NCI-H1105 treated with DMSO at 0.1 percent for 48 hours (cell line): ENCODE measurements around the gene SPIRE1.
"Not testable (repeated sequence)": the region's sequence is repeated elsewhere in the genome, so short reads cannot be mapped to it uniquely, and the experiment has no call there.

ENCODE experiments used
- DNase-seq: peaks from one replicate; lab custom pipeline; 2025; lab: John Stamatoyannopoulos, UW

The SPIRE1 gene

GRCh38 chr18:12645751-12646203, 12.1 kb downstream of the SPIRE1 start:
- DNase-seq, result peak; percentile 70

GRCh38 chr18:12645254-12645653, 12.7 kb downstream of the SPIRE1 start:
- DNase-seq, result no peak

GRCh38 chr18:12643756-12644155, 14.2 kb downstream of the SPIRE1 start:
- DNase-seq, result not testable (repeated sequence)

DNA sequence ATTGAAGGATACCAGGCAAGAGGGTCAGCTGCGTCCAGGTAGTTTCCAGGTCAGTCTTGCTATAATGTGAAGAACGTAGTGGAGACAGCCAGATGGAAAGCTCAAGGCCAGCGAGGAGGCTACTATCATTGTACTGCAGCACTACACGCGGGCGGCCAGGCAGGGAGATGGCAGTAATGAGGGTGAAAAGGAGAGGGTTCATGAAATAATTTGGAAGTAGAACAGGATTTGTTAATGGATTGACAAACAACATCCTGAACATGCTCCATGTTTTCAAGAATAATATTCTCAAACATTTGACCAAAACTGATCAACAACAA, 17.1 kb downstream of the SPIRE1 start:
- DNase-seq, result no peak

DNA sequence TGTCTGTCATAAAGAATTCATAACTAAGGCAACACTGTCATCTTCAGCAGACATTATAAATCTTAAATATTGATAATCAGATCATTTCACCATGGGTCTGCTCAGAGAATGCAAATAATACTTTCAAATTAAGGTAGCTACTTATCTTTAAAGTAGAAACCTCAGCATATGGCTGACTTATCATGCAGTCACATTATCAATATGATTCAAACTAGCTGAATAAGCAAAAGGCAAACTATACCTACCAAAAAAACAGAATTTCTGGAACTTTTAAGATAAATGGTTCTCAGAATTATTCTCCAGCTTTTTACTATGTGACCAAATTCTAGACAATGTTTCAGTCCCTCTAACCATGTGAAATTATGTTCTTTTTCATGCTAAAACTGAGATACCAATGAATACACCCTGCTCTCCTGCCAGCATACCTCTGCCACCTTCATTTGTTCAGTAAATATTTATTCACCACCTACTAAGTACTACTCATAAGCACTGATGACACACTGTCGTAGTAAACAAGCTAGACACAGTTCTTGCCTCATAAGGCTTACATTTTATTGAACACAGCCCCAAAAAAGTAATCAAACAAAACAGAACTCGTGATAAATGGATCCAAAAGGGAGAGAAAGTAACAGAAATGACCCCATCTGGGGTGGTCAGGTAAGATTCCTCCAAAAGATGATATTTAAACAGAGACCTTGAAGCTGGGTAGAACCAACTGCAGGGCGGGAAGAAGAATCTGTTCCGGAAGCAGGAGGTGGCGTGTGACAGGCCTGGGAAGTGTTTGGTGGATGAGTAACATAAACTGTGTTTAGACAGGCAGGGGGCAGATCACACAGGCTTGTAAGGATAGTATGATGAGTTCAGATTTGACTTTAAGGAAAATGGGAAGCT, 17.7 kb downstream of the SPIRE1 start:
- no peak for DNase-seq

DNA sequence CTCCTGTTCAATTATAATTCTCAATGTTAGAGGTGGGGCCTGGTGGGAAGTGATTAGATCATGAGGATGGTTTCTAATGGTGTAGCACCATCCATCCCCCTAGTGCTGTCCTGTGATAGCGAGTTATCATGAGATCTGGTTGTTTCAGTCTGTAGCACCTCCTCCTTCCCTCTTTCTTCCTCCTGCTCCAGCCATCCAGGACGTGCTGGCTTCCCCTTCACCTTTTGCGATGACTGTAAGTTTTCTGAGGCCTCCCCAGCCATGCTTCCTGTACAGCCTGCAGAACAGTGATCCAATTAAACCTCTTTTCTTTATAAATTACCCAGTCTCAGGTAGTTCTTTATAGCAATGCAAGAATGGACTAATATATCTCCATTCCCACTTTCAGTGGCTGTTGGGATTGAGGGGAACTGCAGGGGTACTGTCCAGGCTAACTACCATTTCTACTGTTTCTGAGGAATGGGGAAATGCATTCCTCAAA, 19.2 kb downstream of the SPIRE1 start:
- DNase-seq, result no peak

GRCh38 chr18:12637901-12638643, 19.8 kb downstream of the SPIRE1 start:
- no peak for DNase-seq

- no peak for DNase-seq
These were observed 20.5 kb downstream of the SPIRE1 start for GRCh38 chr18:12637393-12637792.

DNA sequence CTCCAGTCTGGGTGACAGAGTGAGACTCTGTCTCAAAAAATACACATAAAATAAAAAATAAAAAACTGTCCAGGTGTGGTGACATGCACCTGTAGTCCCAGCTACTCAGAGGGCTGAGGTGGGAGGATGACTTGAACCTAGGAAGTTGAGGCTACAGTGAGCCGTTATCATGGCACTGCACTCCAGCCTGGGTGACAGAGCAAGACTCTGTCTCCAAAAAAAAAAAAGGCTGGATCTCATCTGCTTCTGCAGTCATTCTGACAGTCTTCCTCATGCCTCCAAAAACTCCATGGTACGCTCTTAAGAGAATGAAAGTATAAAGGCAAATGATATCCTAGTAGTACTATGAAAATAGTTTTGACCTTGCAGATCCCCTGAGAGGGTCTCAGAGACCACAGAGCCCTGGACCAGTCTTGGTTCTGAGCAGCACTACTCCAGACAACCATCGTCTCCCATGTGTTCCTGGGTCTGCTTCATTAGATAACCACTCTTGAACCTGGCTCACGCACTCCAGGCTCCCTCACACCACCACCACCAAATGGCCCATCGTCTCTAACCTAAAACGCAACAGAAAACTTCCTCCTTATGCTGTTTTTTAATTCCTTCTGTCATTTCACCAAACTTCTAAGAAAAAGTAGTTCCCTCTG, 26.0 kb downstream of the SPIRE1 start:
- no peak for DNase-seq

DNA sequence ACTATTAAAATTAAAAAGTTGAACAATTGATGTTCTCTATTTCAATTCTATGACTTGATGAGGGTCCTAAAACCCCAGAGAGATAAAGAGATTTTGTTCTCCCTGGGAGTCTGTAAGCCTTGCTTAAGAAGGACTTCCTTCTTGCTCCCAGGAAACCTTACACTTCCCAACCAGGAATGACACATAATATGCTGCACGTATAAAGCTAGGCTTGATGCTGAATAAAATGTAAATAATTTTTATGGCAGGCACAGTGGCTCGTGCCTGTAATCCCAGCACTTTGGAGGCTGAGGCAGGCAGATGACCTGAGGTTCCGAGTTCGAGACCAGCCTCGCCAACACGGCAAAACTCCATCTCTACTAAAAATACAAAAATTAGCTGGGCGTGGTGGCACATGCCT, 27.8 kb downstream of the SPIRE1 start:
- no peak for DNase-seq

DNA sequence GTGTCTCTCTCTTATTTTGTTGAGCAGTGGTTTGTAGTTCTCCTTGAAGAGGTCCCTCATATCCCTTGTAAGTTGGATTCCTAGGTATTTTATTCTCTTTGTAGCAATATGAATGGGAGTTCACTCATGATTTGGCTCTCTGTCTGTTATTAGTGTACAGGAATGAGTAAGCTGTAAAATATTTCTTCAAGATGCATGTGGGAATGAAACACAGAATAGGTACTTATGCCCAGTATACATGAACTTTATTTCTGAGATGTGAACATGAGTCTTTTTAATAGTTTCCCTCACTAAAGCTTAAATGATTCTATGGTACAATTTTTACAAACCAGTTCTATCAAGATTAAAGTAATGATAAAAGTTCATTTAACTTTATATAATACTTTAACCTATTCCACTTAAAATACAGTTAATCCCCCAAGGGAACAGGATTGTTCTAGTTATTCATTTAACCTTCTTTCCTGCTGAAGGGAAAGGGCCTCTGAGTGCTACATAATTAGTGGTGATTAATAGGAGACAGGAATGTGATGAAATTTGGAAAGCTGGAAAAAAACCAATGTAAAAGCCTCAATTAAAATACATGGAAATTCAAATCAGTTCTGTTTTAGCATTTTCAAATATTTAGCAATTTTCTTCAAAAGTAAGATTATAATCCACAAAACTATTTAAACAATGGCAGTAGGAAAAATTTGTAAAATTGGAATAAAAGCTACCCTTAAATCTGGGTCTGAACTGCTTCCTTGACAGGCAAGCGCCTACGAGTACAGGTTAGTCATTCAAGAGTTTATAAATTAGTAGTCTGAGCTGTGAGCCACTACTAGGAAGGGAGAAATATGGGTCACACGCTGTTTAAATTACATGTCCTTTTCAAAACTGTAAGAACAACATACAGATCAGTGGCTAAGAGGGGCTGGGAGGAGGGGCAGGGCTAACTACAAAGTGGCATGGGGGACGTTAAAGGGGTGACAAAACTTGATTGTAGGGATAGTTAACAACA, 28.9 kb downstream of the SPIRE1 start:
- DNase-seq, result no peak

DNA sequence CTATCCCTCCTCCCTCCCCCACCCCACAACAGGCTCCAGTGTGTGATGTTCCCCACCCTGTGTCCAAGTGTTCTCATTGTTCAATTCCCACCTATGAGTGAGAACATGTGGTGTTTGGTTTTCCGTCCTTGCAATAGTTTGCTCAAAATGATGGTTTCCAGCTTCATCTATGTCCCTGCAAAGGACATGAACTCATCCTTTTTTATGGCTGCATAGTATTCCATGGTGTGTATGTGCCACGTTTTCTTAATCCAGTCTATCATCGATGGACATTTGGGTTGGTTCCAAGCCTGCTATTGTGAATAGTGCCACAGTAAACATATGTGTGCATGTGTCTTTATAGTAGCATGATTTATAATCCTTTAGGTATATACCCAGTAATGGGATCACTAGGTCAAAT, 30.7 kb downstream of the SPIRE1 start:
- DNase-seq, result not testable (repeated sequence)

DNA sequence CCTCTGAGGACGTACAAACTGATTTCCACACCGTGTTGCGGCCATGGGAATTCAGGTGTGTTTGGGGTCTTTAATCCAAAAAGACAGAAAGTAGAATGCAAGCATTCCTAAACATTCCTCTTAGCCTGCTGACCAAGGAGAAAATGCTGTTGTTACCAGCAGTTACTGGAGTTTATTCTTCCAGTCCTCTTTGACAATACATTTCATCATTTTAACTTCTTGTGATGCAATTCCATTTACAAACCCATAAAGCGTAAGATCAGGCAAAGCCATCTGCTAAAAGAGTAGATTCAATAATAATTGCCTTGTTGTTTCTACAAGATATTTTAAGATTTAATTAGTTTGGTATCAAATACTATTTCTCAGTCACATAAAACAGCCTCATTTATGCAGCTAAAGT, 32.7 kb downstream of the SPIRE1 start:
- no peak for DNase-seq

DNA sequence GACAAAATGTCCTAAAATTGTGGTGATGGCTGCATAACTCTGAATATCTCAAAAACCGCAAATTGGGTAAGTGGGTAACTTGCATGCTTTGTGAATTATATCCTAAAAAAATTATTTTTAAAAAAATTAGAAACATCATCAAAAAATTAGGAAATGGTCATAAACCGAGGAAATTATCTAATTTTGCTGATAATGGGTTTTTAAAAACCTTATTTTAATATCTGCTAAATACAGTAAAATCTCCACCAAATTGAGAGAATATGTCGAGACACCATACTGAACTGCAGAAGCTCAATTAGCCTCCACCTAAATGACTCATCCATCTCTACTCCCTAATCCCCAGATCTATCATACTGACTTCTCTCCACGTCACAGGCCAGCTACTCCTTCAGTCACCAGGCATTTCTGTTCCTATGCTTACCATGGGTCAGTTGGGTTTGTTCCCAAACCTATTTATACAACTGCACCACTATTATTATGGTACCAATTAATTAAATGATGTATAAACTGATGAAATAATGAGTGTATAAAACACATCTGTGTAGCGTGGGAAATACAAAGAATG, 36.1 kb downstream of the SPIRE1 start:
- no peak for DNase-seq

DNA sequence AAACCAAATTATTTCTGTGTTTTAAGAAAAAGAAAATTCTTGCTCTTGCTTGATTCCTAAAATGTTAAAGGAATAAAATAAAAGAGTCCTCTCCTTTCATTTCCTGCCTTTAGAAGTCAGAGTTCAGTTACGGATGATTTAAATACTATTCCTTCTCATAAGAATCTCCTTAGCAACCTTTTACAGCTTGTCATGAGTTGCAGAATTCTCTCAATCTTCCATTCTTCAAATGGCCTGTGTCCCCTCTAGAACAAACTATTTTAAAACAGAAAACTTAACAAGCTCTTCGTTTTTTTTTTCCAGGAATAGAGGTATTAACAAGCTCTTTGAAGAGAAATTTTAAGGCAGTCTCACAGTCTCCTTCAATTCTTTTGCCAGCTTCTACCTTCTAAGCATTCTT, 42.2 kb downstream of the SPIRE1 start:
- DNase-seq, result no peak

DNA sequence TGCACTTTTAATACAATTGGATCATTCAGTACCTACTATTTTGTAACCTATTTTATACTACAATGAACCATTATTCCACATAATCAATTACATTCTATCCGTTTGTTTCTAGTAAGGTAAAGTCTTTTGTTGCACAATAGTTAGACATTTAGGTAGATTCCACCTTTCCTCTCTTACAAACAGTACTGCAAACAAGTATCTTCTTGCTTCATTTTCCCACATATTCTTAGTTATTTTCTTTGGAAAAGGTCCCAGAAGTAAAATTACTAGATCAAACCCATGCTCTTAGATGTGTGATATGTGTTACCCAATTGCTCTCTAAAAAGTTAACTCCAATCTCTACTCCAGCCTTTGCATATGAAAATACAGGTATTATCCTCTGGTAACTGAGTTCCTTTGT, 49.6 kb downstream of the SPIRE1 start:
- DNase-seq, result no peak

- DNase-seq, result no peak
These were observed 51.2 kb downstream of the SPIRE1 start for GRCh38 chr18:12606592-12607315.

GRCh38 chr18:12604445-12605007, 53.4 kb downstream of the SPIRE1 start:
- DNase-seq, result no peak

DNA sequence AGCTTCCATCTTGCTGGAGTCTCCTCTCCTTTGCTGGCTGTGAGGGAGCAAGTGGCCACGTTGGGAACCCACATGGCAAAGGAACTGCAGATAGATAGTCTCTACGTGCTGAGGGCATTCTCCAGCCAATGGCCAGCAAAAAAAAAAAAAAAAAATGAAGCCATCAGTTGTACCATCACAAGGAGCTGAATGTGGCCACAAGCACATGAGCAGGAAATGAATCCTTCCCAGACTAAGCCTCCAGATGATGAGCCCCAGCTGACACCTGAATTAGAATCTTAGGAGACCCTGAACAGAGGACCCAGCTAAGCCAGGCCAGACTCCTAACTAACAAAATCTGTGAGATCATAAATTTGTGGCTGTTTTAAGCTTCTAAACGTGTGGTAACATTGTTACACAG, 57.9 kb downstream of the SPIRE1 start:
- DNase-seq, result no peak

GRCh38 chr18:12599543-12599942, 58.4 kb downstream of the SPIRE1 start:
- no peak for DNase-seq
